WI38 (cell line): ENCODE results near the gene MEGF11.

Experiments
- H3K4me3 ChIP-seq: 2 replicates; pipeline ENCODE4 v1.5.1; 2011; ENCODE audit warnings: low read depth, mild to moderate bottlenecking, control low read depth, low read length
- CTCF ChIP-seq: IDR thresholded peaks from 2 replicates; pipeline ENCODE4 v1.5.1; 2012; ENCODE audit warnings: low read depth, mild to moderate bottlenecking, control low read depth, low read length

The MEGF11 gene

GRCh38 chr15:66133247-66133885, 120.2 kb downstream of the MEGF11 start:
- no peak for TF ChIP-seq CTCF

GRCh38 chr15:66132251-66132816, 121.2 kb downstream of the MEGF11 start:
- no peak for TF ChIP-seq CTCF
- H3K4me3 ChIP-seq, result no peak overlapping the region

More at GRCh38 chr15:66133247-66133885, 120.2 kb downstream of the MEGF11 start:
- H3K4me3 ChIP-seq, result no peak overlapping the region

GRCh38 chr15:66131831-66132230, 121.7 kb downstream of the MEGF11 start:
- no peak overlapping the region for H3K4me3 ChIP-seq
- TF ChIP-seq CTCF, result no peak

- no peak for TF ChIP-seq CTCF
- H3K4me3 ChIP-seq, result no peak overlapping the region
Measured at GRCh38 chr15:66131200-66131599, 122.3 kb downstream of the MEGF11 start.

- TF ChIP-seq CTCF, result no peak
- H3K4me3 ChIP-seq, result no peak overlapping the region
Measured at GRCh38 chr15:66130496-66131034, 123.0 kb downstream of the MEGF11 start.

GRCh38 chr15:66129586-66129985, 124.0 kb downstream of the MEGF11 start:
- no peak for TF ChIP-seq CTCF
- H3K4me3 ChIP-seq, result no peak overlapping the region

- no peak overlapping the region for H3K4me3 ChIP-seq
- no peak for TF ChIP-seq CTCF
Measured at GRCh38 chr15:66128116-66128680, 125.4 kb downstream of the MEGF11 start.
